NT2/D1 (cell line): ENCODE data around the gene ZNF728.
A peak's percentile ranks its signal among the peaks of the same experiment; 100 is the strongest.
"Not testable (repeated sequence)": the region's sequence is repeated elsewhere in the genome, so short reads cannot be mapped to it uniquely, and the experiment has no call there.

Source experiments
- DNase-seq: peaks from one replicate; pipeline ENCODE4 v3.0.0-alpha.2; 2011; ENCODE audit warnings: low read depth, low spot score
- H3K27me3 ChIP-seq: 2 replicates; pipeline ENCODE4 v1.6.0; 2011; ENCODE audit warnings: mild to moderate bottlenecking; ENCODE audit not compliant: insufficient read length, insufficient read depth
- H3K36me3 ChIP-seq: 2 replicates; pipeline ENCODE4 v1.6.1; 2011; ENCODE audit warnings: mild to moderate bottlenecking, low read length, mixed read lengths; ENCODE audit not compliant: insufficient read depth, insufficient read length
- H3K4me1 ChIP-seq: 2 replicates; pipeline ENCODE4 v1.5.1; 2011; ENCODE audit not compliant: insufficient read depth, insufficient read length
- H3K4me3 ChIP-seq: 2 replicates; pipeline ENCODE4 v1.5.1; 2011; ENCODE audit warnings: low read depth; ENCODE audit not compliant: insufficient read length
- H3K9ac ChIP-seq: 2 replicates; pipeline ENCODE4 v1.6.0; 2011; ENCODE audit warnings: low read depth; ENCODE audit not compliant: insufficient read length
- H3K9me3 ChIP-seq: 2 replicates; pipeline ENCODE4 v1.5.1; 2011; ENCODE audit warnings: mild to moderate bottlenecking, low read length; ENCODE audit not compliant: insufficient read depth
- SUZ12 ChIP-seq: IDR thresholded peaks from 2 replicates; pipeline ENCODE4 v1.6.1; 2011; ENCODE audit not compliant: insufficient read length, insufficient read depth; ENCODE audit errors: extremely low read depth
- YY1 ChIP-seq: IDR thresholded peaks from 2 replicates; pipeline ENCODE4 v1.6.1; 2011; ENCODE audit not compliant: insufficient read length, insufficient read depth
- ZNF274 ChIP-seq: IDR thresholded peaks from 2 replicates; pipeline ENCODE4 v1.6.1; 2011; ENCODE audit warnings: mild to moderate bottlenecking, low read depth, low read length

ZNF728 gene

DNA sequence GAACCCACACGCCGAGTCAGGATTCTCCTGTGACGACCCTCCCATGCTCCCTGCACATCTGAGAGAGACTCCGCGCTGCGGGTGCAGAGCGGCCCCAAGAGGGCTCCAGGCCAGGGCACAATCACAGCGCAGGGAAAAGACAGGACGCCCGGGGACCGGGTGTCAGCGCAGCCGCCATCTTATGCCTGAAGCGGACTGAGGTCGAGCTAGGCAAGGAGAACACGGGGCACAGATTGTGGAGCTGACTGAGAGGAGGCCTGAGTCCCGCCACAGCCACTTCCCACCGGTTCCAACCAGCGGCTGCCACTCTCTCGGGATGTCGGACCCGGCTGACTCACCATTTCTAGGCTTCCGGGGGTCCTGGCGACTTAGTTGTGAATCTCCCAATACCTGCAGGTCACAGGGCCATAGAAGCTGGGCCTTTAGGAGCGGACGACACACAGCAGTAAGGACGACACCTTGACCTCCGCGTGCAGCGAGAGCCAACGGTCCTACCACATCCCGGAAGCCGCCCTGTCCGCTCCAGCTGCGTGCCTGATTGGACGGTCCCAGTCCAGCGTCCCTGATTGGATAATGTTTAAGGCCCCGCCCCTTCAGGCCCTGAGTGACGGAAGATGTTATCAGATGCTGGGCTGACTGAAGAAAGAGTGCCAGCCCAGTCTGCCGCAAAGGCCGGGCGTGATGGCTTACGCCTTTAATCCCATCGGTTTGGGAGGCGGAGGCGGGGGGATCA, at the start of gene ZNF728:
ZNF728 (minus strand) TSS at position 487 of the 733 bp plus-strand sequence; CDS start at position 341, 146 bp downstream.
- TF ChIP-seq SUZ12 (no peak), ZNF274 (no peak), YY1 (no peak)
- Histone ChIP-seq H3K9me3 (peaks cover 7% of the 10 kb centered on the region; the same call in 1 of the 2 replicates), H3K9ac (no peak within 1 kb of the TSS), H3K27me3 (no peaks in the 10 kb centered on the region), H3K4me1 (no peaks in the 10 kb centered on the region), H3K4me3 (no peak within 1 kb of the TSS), H3K36me3 (no peaks in the 10 kb centered on the region)
- DNase-seq = peak; percentile 46

DNA sequence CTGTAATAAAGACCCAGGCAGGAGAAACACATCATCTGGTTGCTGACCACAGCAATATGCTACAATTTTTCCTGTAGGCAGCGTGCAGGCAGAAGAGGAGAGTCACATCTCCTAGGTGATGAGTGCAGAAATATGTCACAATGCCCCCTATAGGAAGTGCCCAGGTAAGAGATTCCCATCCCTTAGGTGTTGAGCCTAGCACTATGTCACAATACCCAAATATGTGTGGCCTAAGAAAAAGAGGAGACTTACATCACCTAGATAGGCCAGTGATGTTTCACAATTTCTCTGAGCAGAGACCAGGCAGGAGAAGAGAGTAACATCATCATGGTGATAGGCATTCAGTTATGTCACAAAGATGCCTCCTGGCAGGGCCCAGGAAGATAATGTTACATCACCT, 49.4 kb upstream of the ZNF728 start:
- DNase-seq = no peak
- no peaks in the 10 kb centered on the region for H3K36me3 ChIP-seq
- TF ChIP-seq YY1 (no peak), SUZ12 (no peak), ZNF274 (no peak)
- H3K9ac ChIP-seq = no peak overlapping the region
- no peaks in the 10 kb centered on the region for H3K27me3 ChIP-seq
- H3K4me3 ChIP-seq = no peak overlapping the region
- no peaks in the 10 kb centered on the region for H3K4me1 ChIP-seq
- H3K9me3 ChIP-seq = no peaks in the 10 kb centered on the region

DNA sequence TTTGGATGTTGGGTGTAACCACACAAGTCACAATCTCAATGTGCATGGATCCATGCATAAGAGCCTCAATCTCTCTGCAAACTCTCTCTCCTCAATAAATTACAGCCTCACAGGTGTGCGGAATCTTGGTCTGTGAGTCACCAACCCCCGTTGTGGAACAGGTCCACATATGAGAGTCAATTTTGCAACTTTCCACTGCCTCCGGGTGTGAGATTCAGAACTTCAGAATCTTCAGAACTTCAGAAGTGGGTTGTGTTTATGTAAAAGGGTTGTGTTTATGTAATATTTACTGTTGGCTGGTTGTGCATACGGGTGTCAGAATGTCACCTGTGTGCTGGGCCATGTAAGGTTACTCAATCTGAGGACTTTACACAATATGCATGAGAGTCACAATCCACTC, 46.3 kb upstream of the ZNF728 start:
- Histone ChIP-seq H3K27me3 (no peaks in the 10 kb centered on the region), H3K36me3 (no peaks in the 10 kb centered on the region), H3K4me3 (no peak overlapping the region), H3K4me1 (no peaks in the 10 kb centered on the region), H3K9me3 (no peaks in the 10 kb centered on the region), H3K9ac (no peak overlapping the region)
- TF ChIP-seq YY1 (no peak), SUZ12 (no peak), ZNF274 (no peak)
- DNase-seq = no peak

DNA sequence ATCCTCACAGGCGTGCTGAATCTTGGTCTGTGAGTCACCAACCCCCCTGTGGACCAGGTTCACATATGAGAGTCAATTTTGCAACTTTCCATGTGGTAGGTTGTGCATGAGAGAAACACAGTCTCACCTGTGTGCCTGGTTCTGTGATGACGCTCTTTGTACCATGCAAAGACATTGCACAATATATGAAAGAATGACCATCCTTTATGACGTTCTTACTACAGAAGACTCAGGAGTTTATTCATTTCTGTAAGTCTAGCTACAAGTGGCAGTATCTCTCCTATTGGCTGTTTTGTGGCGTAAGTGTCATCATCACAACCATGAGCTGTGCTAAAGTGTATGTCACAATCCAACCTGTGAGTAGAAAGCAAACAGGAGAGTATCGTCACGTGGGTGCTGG, 43.8 kb upstream of the ZNF728 start:
- Histone ChIP-seq H3K27me3 (no peaks in the 10 kb centered on the region), H3K9me3 (no peaks in the 10 kb centered on the region), H3K4me3 (no peak overlapping the region), H3K9ac (no peak overlapping the region), H3K36me3 (no peaks in the 10 kb centered on the region), H3K4me1 (no peaks in the 10 kb centered on the region)
- no peak for TF ChIP-seq ZNF274
- TF ChIP-seq YY1 = no peak
- no peak for TF ChIP-seq SUZ12
- no peak for DNase-seq

DNA sequence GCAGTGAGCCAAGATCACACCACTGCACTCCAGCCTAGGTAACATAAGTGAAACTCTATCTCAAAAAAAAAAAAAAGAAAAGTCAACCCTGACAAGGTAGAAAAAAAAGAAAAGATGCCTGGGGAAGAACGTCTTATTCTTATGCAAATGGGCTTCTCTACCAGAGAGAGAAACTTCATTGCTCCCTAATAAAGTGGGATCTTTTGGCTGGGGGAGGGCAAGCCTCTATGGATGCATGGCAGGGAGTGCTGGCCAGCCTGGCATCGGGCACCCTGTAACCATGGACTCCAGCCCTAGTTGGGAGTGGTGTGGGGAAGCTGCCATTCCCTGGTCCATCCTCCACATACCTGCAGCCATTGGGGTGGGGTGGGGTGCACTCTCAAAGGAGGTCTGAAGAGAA, 30.7 kb upstream of the ZNF728 start:
- H3K4me3 ChIP-seq = no peak overlapping the region
- H3K9ac ChIP-seq = no peak overlapping the region
- H3K27me3 ChIP-seq = no peaks in the 10 kb centered on the region
- H3K9me3 ChIP-seq = peaks cover 31% of the 10 kb centered on the region; the same call in 1 of the 2 replicates
- no peaks in the 10 kb centered on the region for H3K36me3 ChIP-seq
- peak; percentile 32 for DNase-seq
- no peak for TF ChIP-seq SUZ12
- TF ChIP-seq ZNF274 = no peak
- H3K4me1 ChIP-seq = no peaks in the 10 kb centered on the region

DNA sequence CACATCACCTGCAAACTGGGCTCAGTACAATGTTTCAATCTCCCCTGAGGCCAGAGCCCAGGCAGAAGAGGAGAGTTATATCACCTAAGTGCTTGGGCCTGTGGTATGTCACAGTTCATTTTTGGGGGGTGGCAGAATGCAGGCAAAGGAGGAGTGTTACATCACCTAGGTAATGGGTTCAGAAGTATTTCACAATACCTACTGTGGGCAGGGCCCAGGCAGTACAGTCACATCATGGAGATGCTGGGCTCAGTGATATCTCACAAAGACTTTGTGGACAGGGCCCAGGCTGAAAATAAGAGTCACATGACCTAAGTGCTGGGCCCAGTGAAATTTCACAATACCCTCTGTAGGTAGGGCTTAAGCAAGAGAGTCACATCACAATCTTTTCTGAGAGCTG, 12.7 kb upstream of the ZNF728 start:
- no peaks in the 10 kb centered on the region for H3K36me3 ChIP-seq
- no peak overlapping the region for H3K4me3 ChIP-seq
- H3K9ac ChIP-seq = no peak overlapping the region
- H3K9me3 ChIP-seq = peaks cover 4% of the 10 kb centered on the region; the same call in 1 of the 2 replicates
- TF ChIP-seq SUZ12 = no peak
- no peak for TF ChIP-seq YY1
- TF ChIP-seq ZNF274 = no peak
- no peak for DNase-seq
- H3K27me3 ChIP-seq = no peaks in the 10 kb centered on the region
- H3K4me1 ChIP-seq = no peaks in the 10 kb centered on the region

DNA sequence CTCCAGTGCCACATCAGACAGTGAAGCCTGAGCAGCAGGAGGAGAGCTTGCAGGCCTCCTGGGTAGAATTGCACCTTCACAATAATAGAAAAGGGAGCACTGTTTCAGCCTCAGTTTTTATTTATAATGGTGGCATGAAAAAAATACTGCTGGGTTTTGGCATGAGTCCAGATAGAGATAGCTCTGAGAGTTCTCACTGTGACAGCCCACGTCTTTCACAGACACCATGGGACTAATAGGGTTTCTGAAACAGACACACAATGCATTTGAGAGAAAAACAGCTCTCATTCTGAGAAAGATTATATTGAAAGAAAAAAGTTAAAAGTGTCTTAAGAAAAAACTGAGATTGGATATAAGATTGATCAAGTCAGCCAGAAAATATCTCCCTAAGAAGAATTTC, 8.0 kb downstream of the ZNF728 start:
- H3K27me3 ChIP-seq, H3K36me3 ChIP-seq, H3K4me1 ChIP-seq, H3K9ac ChIP-seq, H3K4me3 ChIP-seq, H3K9me3 ChIP-seq, DNase-seq: not testable (repeated sequence)

DNA sequence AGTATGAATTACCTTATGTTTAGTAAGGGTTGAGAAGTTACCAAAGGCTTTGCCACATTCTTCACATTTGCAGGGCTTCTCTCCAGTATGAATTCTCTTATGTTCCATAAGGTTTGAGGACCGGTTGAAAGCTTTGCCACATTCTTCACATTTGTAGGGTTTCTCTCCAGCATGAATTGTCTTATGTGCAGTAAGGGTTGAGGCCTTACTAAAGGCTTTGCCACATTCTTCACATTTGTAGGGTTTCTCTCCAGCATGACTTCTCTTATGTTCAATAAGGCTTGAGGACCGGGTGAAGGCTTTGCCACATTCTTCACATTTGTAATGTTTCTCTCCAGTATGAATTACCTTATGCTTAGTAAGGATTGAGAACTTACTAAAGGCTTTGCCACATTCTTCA, 26.7 kb downstream of the ZNF728 start:
- no peak overlapping the region for H3K9ac ChIP-seq
- H3K36me3 ChIP-seq = no peaks in the 10 kb centered on the region
- H3K27me3 ChIP-seq = no peaks in the 10 kb centered on the region
- no peak for DNase-seq
- no peaks in the 10 kb centered on the region for H3K4me1 ChIP-seq
- peaks cover 77% of the 10 kb centered on the region for H3K9me3 ChIP-seq
- no peak for TF ChIP-seq YY1
- peak; percentile 93 for TF ChIP-seq ZNF274
- TF ChIP-seq SUZ12 = no peak
- no peak overlapping the region for H3K4me3 ChIP-seq

DNA sequence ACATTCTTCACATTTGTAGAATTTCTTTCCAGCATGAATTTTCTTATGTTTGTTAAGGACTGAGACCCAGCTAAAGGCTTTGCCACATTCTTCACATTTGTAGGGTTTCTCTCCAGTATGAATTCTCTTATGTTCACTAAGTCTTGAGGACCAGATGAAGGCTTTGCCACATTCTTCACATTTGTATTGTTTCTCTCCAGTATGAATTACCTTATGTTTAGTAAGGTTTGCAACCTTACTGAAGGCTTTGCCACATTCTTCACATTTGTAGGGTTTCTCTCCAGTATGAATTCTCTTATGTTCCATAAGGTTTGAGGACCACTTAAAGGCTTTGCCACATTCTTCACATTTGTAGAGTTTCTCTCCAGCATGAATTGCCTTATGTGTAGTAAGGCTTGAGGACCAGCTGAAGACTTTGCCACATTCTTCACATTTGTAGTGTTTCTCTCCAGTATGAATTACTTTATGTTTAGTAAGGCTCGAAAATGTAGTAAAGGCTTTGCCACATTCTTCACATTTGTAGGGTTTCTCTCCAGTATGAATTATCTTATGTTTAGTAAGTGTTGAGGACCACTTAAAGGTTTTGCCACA, 27.3 kb downstream of the ZNF728 start:
- H3K27me3 ChIP-seq, H3K36me3 ChIP-seq, DNase-seq, H3K4me1 ChIP-seq, H3K9ac ChIP-seq, H3K4me3 ChIP-seq: not testable (repeated sequence)
- peaks cover 83% of the 10 kb centered on the region for H3K9me3 ChIP-seq
